Measurements from ENCODE around the gene CENPU. TPM values are rescaled to one million over a fixed set of nuclear protein-coding genes. Genes with fewer than 3 reads are reported as not detected.

CENPU gene
- total RNA-seq, 1 experiment from 2014 or later, result 42.4 TPM

DNA sequence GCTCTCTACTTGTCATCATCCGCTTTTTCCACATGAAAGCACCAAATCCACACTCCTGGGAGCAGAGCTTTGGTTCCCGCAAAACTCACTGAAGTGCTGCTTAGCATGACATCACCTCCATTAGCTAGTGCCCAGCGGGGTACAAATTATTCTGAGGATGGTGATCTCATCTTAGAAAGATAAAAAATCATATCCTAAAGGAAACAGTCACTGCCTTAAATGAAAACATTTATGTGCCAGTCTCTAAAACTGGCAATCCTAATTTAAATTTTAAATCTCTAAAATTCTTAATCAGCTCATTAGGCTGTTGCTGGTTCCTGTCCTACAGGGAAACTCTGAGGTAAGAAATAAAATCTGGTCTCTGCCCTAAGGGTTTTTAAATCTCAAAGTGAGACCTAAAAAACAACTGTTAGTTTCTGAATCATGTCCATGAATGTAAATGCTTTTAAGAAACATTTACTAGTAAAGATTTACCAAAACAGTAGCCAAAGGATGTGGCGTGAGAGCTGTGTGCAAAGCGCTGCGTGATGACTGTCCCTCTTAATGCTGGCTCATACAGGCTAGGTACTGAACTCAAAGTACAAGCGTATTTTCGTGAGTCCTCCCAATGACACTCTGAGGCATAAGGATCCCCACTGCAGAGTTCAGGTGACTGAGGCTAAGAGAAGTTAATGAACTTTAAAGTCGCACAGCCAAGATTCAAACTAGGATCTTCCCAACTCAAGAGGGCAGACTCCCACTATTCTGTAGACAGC, 89.2 kb downstream of the CENPU start:
- Histone ChIP-seq H3K36me3 (peaks cover 15% of the 10 kb centered on the region), H3K9me3 (no peaks in the 10 kb centered on the region), H3K27me3 (no peaks in the 10 kb centered on the region), H3K4me3 (no peak overlapping the region)
- peak; percentile 5 for DNase-seq

Other genes starting within 250 kb of the CENPU start
- gene CASP3, start 84.6 kb downstream of the CENPU start, total RNA-seq (2014; rRNA removed; shearing (Covaris generic); ENCODE audit: low replicate concordance), result 30.8 and 36.7 TPM in 2 replicates
- 15.8 and 21.3 TPM in 2 replicates for gene PRIMPOL, start 84.4 kb downstream of the CENPU start, total RNA-seq (2014; rRNA removed; shearing (Covaris generic); ENCODE audit: low replicate concordance)
- 20.5 and 22.2 TPM in 2 replicates for gene ACSL1, start 91.9 kb upstream of the CENPU start, total RNA-seq (2014; rRNA removed; shearing (Covaris generic); ENCODE audit: low replicate concordance)